Gastrocnemius medialis (tissue), 4 donors: ENCODE data around the gene KIFC3.

Source experiments
- CTCF ChIP-seq, 5 experiments: fragments of 450-650 bp in 3 of 5; fragments of 200-600 bp in 2 of 5; sonication (generic) in 2 of 5; IDR thresholded peaks in 4 of 5; conservative IDR thresholded peaks in 1 of 5; 1 replicate in 4 of 5; 2 replicates in 1 of 5; pipeline ENCODE4 v1.5.1; 2016 to 2019; ENCODE audit warnings: antibody characterized with exemption in 5 of 5, mild to moderate bottlenecking in 3 of 5, moderate library complexity in 3 of 5
- POLR2A ChIP-seq, 2 donors: fragments of 450-650 bp; IDR thresholded peaks; one replicate each; pipeline ENCODE4 v1.6.1; 2017; ENCODE audit warnings: antibody characterized with exemption in 2 of 2, mild to moderate bottlenecking in 2 of 2, moderate library complexity in 2 of 2

GRCh38 chr16:57770361-57770760 is 31.9 kb downstream of the KIFC3 start:
- no peak for TF ChIP-seq POLR2A (IDR thresholded peaks at IDR 0.05)
- TF ChIP-seq CTCF (IDR thresholded peaks at IDR 0.05 in 4 of 5, conservative IDR thresholded peaks at IDR 0.05 in 1 of 5): no peak
